ENCODE results near the gene WDR44. TPM values are rescaled to one million over a fixed set of nuclear protein-coding genes. Genes with fewer than 3 reads are reported as not detected.

WDR44 gene
- total and polyA plus RNA-seq, 9 donors = 6.1 to 17.9 (median 15.3) TPM

- intact Hi-C loops (cut with DNase I) = no loop called here
- peak in 3 of 5 donors; percentile 33 to 47 (median 44) for DNase-seq
- TF ChIP-seq CTCF (IDR thresholded peaks at IDR 0.05) = no peak
- TF ChIP-seq EP300 (IDR thresholded peaks at IDR 0.05) = no peak
- TF ChIP-seq POLR2A (IDR thresholded peaks at IDR 0.05) = no peak
- H3K27me3 ChIP-seq = no peaks in the 10 kb centered on the region
- H3K4me1 ChIP-seq (ENCODE audit: insufficient read depth) = no peaks in the 10 kb centered on the region
- peak overlapping the region; percentile 54 for H3K4me3 ChIP-seq
- no peaks in the 10 kb centered on the region for H3K9me3 ChIP-seq
- H3K36me3 ChIP-seq = no peaks in the 10 kb centered on the region
- WGBS, 3 donors = 29 to 41% (median 38%) methylated on average over 49 to 51 of the region's 51 CpGs
- H3K27ac ChIP-seq = peak overlapping the region; percentile 88 to 95
These were observed 570 bp downstream of the WDR44 start for GRCh38 chrX:118346258-118347094.

GRCh38 chrX:118347131-118347530 is 1.2 kb downstream of the WDR44 start:
- peak overlapping the region in 1 of 2 donors; percentile 88 for H3K27ac ChIP-seq
- H3K4me3 ChIP-seq = peak overlapping the region; percentile 54
- TF ChIP-seq EP300 (IDR thresholded peaks at IDR 0.05) = no peak
- TF ChIP-seq POLR2A (IDR thresholded peaks at IDR 0.05) = no peak
- no peak for TF ChIP-seq CTCF (IDR thresholded peaks at IDR 0.05)
- DNase-seq = no peak
- intact Hi-C loops (cut with DNase I) = no loop called here
- WGBS, 3 donors = 29 to 32% (median 31%) methylated on average over 11 of the region's 11 CpGs
- H3K9me3 ChIP-seq = no peaks in the 10 kb centered on the region
- H3K4me1 ChIP-seq (ENCODE audit: insufficient read depth) = no peaks in the 10 kb centered on the region
- no peaks in the 10 kb centered on the region for H3K27me3 ChIP-seq
- H3K36me3 ChIP-seq = no peaks in the 10 kb centered on the region

GRCh38 chrX:118347736-118348135 is 1.8 kb downstream of the WDR44 start:
- no peaks in the 10 kb centered on the region for H3K36me3 ChIP-seq
- H3K27ac ChIP-seq = no peak overlapping the region
- peak overlapping the region; percentile 54 for H3K4me3 ChIP-seq
- intact Hi-C loops (cut with DNase I) = no loop called here
- no peaks in the 10 kb centered on the region for H3K4me1 ChIP-seq (ENCODE audit: insufficient read depth)
- H3K9me3 ChIP-seq = no peaks in the 10 kb centered on the region
- WGBS, 3 donors = 36 to 38% (median 37%) methylated on average over 3 of the region's 3 CpGs
- no peaks in the 10 kb centered on the region for H3K27me3 ChIP-seq
- no peak for DNase-seq
- TF ChIP-seq EP300 (IDR thresholded peaks at IDR 0.05) (no peak), POLR2A (IDR thresholded peaks at IDR 0.05) (no peak), CTCF (IDR thresholded peaks at IDR 0.05) (no peak)

- WGBS, 3 donors = 50 to 54% (median 52%) methylated on average over 2 of the region's 2 CpGs
- no peaks in the 10 kb centered on the region for H3K9me3 ChIP-seq
- no peak for TF ChIP-seq EP300 (IDR thresholded peaks at IDR 0.05)
- TF ChIP-seq CTCF (IDR thresholded peaks at IDR 0.05) = no peak
- no peak for TF ChIP-seq POLR2A (IDR thresholded peaks at IDR 0.05)
- no peak for DNase-seq
- no peaks in the 10 kb centered on the region for H3K27me3 ChIP-seq
- no peak overlapping the region for H3K27ac ChIP-seq
- no peaks in the 10 kb centered on the region for H3K36me3 ChIP-seq
- H3K4me3 ChIP-seq = no peak overlapping the region
- H3K4me1 ChIP-seq (ENCODE audit: insufficient read depth) = no peaks in the 10 kb centered on the region
- intact Hi-C loops (cut with DNase I) = no loop called here
These were observed 2.4 kb downstream of the WDR44 start for GRCh38 chrX:118348186-118348810.
